GM12878 (cell line): ENCODE measurements around the gene HDAC7. TPM values are rescaled to one million over a fixed set of nuclear protein-coding genes. Genes with fewer than 3 reads are reported as not detected.
A peak's percentile ranks its signal among the peaks of the same experiment; 100 is the strongest.

Experiments
- BCL11A ChIP-seq: IDR thresholded peaks from 2 replicates; pipeline ENCODE4 v1.6.1; 2011; ENCODE audit warnings: low read depth, low read length
- CHD4 ChIP-seq: fragments of 200-600 bp; sonication (generic); IDR thresholded peaks from 2 replicates; pipeline ENCODE4 v1.6.1; 2016; ENCODE audit warnings: mild to moderate bottlenecking
- ESRRA ChIP-seq: IDR thresholded peaks from 2 replicates; pipeline ENCODE4 v1.6.1; 2012; ENCODE audit warnings: mild to moderate bottlenecking, low read length, improper control_type of control experiment
- FOXM1 ChIP-seq: IDR thresholded peaks from 2 replicates; pipeline ENCODE4 v1.6.1; 2012; ENCODE audit warnings: low read depth, mild to moderate bottlenecking, inconsistent platforms, low read length, moderate library complexity
- HDAC2 ChIP-seq: fragments of 200-600 bp; sonication (generic); IDR thresholded peaks from 2 replicates; pipeline ENCODE4 v1.6.1; 2017
- NFXL1 ChIP-seq: fragments of 450-650 bp; IDR thresholded peaks from 2 replicates; pipeline ENCODE4 v1.6.1; 2017; ENCODE audit warnings: antibody characterized with exemption, mild to moderate bottlenecking, borderline replicate concordance
- RUNX3 ChIP-seq: IDR thresholded peaks from 2 replicates; pipeline ENCODE4 v1.6.1; 2012; ENCODE audit warnings: low read length, inconsistent platforms
- SMARCA5 ChIP-seq: fragments of 450-650 bp; IDR thresholded peaks from 2 replicates; pipeline ENCODE4 v1.6.1; 2017; ENCODE audit warnings: mild to moderate bottlenecking
- TCF12 ChIP-seq: IDR thresholded peaks from 2 replicates; pipeline ENCODE4 v1.6.1; 2011; ENCODE audit warnings: low read depth, mild to moderate bottlenecking, low read length
- ZNF24 ChIP-seq: fragments of 450-650 bp; IDR thresholded peaks from 2 replicates; pipeline ENCODE4 v1.6.1; 2017; ENCODE audit warnings: antibody characterized with exemption, mild to moderate bottlenecking
- polyA plus RNA-seq, 11 experiments: library from polyadenylated mRNA; depleted of rRNA in 4 of 11; unstranded in 6 of 11; stranded (reverse) in 5 of 11; fragments of >200 nt; fragmentation: Nextera tagmentation in 4 of 11; fragmentation: Illumina TruSeq in 1 of 11; extraction: Ambion mirVana in 4 of 11; extraction: Trizol in 1 of 11; gene quantifications; 1 replicate in 1 of 11; 2 replicates in 10 of 11; pipeline versions ENCODE4 v1.2.1 to v1.2.3, GENCODE V29; 2011 to 2016; ENCODE audit warnings: inconsistent platforms in 2 of 11, missing spikeins in 2 of 11, low read depth in 1 of 11
- total RNA-seq, 4 experiments: library from RNA; depleted of rRNA in 3 of 4; stranded (reverse); fragments of >200 nt in 3 of 4; fragmentation: Illumina TruSeq in 1 of 4; extraction: Trizol in 1 of 4; gene quantifications; 2 replicates each; pipeline versions ENCODE4 v1.2.1 to v1.2.3, GENCODE V29; 2013 to 2021
- TF ChIP-seq, protein P1 (sequence below), 3 experiments: IDR thresholded peaks in 2 of 3; conservative IDR thresholded peaks in 1 of 3; 2 replicates each; pipeline ENCODE4 v1.5.1; 2011; ENCODE audit warnings: low read depth in 3 of 3, low read length in 3 of 3, mild to moderate bottlenecking in 3 of 3, control low read depth in 2 of 3, moderate library complexity in 2 of 3, inconsistent platforms in 1 of 3, mixed read lengths in 1 of 3; ENCODE audit not compliant: control insufficient read depth in 2 of 3, insufficient read depth in 1 of 3; ENCODE audit errors: extremely low read depth in 1 of 3
- TF ChIP-seq, protein P2 (sequence below): fragments of 450-650 bp; formaldehyde crosslinking; IDR thresholded peaks from 2 replicates; pipeline ENCODE4 v1.4.0; 2020; ENCODE audit warnings: mild to moderate bottlenecking, moderate library complexity
- TF ChIP-seq, protein P3 (sequence below): fragments of 450-650 bp; IDR thresholded peaks from 2 replicates; pipeline ENCODE4 v1.6.1; 2014; ENCODE audit warnings: mild to moderate bottlenecking

Gene HDAC7
- total and polyA plus RNA-seq, 10 of the 15 experiments (the other 5 are each of a cell fraction or from before 2014, with no cell fraction given), result 0.47 to 18.3 (median 5.4) TPM

DNA sequence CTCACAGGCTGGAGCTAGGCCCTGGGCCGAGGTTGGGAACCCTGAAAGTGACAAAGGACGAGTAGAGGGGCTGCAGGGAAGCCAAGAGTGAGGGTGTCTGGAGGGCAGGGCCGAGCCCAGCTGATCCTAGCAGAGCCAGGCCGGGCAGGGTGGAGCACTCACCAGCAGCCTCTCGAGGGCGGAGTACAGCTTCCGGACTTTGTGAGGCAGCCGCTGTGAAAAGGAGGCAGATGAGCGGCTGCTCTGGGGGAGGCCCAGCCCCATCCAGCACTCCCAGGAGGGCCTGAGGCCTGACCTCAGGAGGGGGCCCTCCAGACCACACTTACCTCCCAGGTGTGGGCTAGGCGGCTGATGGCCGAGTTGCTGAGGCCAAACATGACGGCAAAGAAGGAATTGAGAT is 79.7 kb downstream of the HDAC7 start (continued):
- TF ChIP-seq, protein P1, sequence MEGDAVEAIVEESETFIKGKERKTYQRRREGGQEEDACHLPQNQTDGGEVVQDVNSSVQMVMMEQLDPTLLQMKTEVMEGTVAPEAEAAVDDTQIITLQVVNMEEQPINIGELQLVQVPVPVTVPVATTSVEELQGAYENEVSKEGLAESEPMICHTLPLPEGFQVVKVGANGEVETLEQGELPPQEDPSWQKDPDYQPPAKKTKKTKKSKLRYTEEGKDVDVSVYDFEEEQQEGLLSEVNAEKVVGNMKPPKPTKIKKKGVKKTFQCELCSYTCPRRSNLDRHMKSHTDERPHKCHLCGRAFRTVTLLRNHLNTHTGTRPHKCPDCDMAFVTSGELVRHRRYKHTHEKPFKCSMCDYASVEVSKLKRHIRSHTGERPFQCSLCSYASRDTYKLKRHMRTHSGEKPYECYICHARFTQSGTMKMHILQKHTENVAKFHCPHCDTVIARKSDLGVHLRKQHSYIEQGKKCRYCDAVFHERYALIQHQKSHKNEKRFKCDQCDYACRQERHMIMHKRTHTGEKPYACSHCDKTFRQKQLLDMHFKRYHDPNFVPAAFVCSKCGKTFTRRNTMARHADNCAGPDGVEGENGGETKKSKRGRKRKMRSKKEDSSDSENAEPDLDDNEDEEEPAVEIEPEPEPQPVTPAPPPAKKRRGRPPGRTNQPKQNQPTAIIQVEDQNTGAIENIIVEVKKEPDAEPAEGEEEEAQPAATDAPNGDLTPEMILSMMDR (IDR thresholded peaks at IDR 0.05 in 2 of 3, conservative IDR thresholded peaks at IDR 0.05 in 1 of 3; ENCODE audit: control insufficient read depth in 2 of 3, extremely low read depth in 1 of 3, insufficient read depth in 1 of 3, low read depth in 3 of 3, low read length in 3 of 3), result no peak
- no peak for TF ChIP-seq ZNF24
- TF ChIP-seq SMARCA5, result no peak
- TF ChIP-seq CHD4, result no peak
- peak; percentile 15; the same call in 1 of the 2 replicates for TF ChIP-seq TCF12
- TF ChIP-seq HDAC2, result no peak
- TF ChIP-seq RUNX3, result peak; percentile 70
- no peak for TF ChIP-seq BCL11A
- no peak for TF ChIP-seq ESRRA
- TF ChIP-seq NFXL1, result 0 out of 2 replicates have a peak, but pooled peaks have one; percentile 36
- TF ChIP-seq, protein P2, sequence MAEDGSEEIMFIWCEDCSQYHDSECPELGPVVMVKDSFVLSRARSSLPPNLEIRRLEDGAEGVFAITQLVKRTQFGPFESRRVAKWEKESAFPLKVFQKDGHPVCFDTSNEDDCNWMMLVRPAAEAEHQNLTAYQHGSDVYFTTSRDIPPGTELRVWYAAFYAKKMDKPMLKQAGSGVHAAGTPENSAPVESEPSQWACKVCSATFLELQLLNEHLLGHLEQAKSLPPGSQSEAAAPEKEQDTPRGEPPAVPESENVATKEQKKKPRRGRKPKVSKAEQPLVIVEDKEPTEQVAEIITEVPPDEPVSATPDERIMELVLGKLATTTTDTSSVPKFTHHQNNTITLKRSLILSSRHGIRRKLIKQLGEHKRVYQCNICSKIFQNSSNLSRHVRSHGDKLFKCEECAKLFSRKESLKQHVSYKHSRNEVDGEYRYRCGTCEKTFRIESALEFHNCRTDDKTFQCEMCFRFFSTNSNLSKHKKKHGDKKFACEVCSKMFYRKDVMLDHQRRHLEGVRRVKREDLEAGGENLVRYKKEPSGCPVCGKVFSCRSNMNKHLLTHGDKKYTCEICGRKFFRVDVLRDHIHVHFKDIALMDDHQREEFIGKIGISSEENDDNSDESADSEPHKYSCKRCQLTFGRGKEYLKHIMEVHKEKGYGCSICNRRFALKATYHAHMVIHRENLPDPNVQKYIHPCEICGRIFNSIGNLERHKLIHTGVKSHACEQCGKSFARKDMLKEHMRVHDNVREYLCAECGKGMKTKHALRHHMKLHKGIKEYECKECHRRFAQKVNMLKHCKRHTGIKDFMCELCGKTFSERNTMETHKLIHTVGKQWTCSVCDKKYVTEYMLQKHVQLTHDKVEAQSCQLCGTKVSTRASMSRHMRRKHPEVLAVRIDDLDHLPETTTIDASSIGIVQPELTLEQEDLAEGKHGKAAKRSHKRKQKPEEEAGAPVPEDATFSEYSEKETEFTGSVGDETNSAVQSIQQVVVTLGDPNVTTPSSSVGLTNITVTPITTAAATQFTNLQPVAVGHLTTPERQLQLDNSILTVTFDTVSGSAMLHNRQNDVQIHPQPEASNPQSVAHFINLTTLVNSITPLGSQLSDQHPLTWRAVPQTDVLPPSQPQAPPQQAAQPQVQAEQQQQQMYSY (CRISPR knock-in tag), result no peak
- TF ChIP-seq FOXM1, result no peak
- TF ChIP-seq, protein P3, sequence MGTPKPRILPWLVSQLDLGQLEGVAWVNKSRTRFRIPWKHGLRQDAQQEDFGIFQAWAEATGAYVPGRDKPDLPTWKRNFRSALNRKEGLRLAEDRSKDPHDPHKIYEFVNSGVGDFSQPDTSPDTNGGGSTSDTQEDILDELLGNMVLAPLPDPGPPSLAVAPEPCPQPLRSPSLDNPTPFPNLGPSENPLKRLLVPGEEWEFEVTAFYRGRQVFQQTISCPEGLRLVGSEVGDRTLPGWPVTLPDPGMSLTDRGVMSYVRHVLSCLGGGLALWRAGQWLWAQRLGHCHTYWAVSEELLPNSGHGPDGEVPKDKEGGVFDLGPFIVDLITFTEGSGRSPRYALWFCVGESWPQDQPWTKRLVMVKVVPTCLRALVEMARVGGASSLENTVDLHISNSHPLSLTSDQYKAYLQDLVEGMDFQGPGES, result no peak
